ENCODE data around the gene LPXN.

LPXN gene

GRCh38 chr11:58575377-58576020 lies at the start of gene LPXN:
Gene LPXN (minus strand): TSS chr11:58575856. CDS start chr11:58575772, 84 bp downstream.
- DNase-seq, result peak in 11 of 56 donors; percentile 4 to 64 (median 31)

- DNase-seq, result no peak
Measured at GRCh38 chr11:58625086-58625485, 49.4 kb upstream of the LPXN start.

GRCh38 chr11:58622344-58622743 lies 46.7 kb upstream of the LPXN start, which contains the start of gene CNTF:
Gene CNTF (plus strand): TSS chr11:58622665. CDS start chr11:58622753, 88 bp downstream.
- DNase-seq, result no peak

GRCh38 chr11:58621586-58622262 lies 46.1 kb upstream of the LPXN start:
- DNase-seq, result no peak

GRCh38 chr11:58617976-58618557 lies 42.4 kb upstream of the LPXN start:
- DNase-seq, result peak in 3 of 56 donors; percentile 16 to 24 (median 18)

GRCh38 chr11:58616594-58616993 lies 40.9 kb upstream of the LPXN start:
- DNase-seq, result no peak

- DNase-seq, result no peak
Measured at GRCh38 chr11:58615559-58615958, 39.9 kb upstream of the LPXN start.

- DNase-seq, result no peak
Measured at GRCh38 chr11:58613228-58613627, 37.6 kb upstream of the LPXN start.

GRCh38 chr11:58609723-58610122 lies 34.1 kb upstream of the LPXN start:
- DNase-seq, result no peak

- no peak for DNase-seq
Measured at GRCh38 chr11:58608331-58608730, 32.7 kb upstream of the LPXN start.

- DNase-seq, result no peak
Measured at GRCh38 chr11:58606930-58607714, 31.5 kb upstream of the LPXN start.

GRCh38 chr11:58600510-58600909 lies 24.9 kb upstream of the LPXN start:
- no peak for DNase-seq

- DNase-seq, result no peak
Measured at GRCh38 chr11:58597486-58598144, 22.0 kb upstream of the LPXN start.

- DNase-seq, result no peak
Measured at GRCh38 chr11:58596621-58597020, 21.0 kb upstream of the LPXN start.

- DNase-seq, result no peak
Measured at GRCh38 chr11:58594826-58595225, 19.2 kb upstream of the LPXN start.

- no peak for DNase-seq
Measured at GRCh38 chr11:58592760-58593472, 17.3 kb upstream of the LPXN start.

- no peak for DNase-seq
Measured at GRCh38 chr11:58591659-58592058, 16.0 kb upstream of the LPXN start.

GRCh38 chr11:58586998-58587397 lies 11.3 kb upstream of the LPXN start:
- no peak for DNase-seq

- DNase-seq, result no peak
Measured at GRCh38 chr11:58582437-58582836, 6.8 kb upstream of the LPXN start.

GRCh38 chr11:58580311-58580710 lies 4.7 kb upstream of the LPXN start:
- no peak for DNase-seq
